ENCODE measurements around the gene ELL.

The ELL gene

GRCh38 chr19:18521692-18522123, at the start of gene ELL:
ELL (minus strand) TSS chr19:18522070; CDS start chr19:18522055, 15 bp downstream.
- Mint-ChIP-seq H3K27me3 (no peaks in the 10 kb centered on the region), H3K36me3 (no peaks in the 10 kb centered on the region), H3K4me3 (peak within 1 kb of the TSS; percentile 95)

DNA sequence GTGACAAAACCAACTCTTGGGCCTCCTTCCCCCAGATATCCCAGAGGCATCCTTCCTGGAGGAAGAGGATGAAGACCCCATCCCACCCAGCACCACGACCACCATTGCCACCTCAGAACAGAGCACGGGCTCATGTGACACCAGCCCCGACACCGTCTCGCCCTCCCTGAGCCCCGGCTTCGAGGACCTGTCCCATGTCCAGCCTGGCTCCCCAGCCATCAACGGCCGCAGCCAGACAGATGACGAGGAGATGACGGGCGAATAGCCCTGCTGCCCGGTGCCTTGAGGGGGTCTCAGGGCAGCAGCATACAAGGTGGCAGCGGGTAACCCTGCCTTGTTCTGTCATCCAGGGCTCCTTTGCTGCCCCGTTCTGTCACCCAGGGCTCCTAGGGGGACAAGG, 46.5 kb upstream of the ELL start:
- Mint-ChIP-seq H3K9me3 (no peaks in the 10 kb centered on the region), H3K27ac (no peak overlapping the region), H3K27me3 (no peaks in the 10 kb centered on the region), H3K4me1 (peaks cover 13% of the 10 kb centered on the region), H3K36me3 (peaks cover 20% of the 10 kb centered on the region), H3K4me3 (no peak overlapping the region)
- no peak for ATAC-seq (ENCODE audit: low read depth)
- no peak for DNase-seq (ENCODE audit: low spot score in 2 of 2)

More at GRCh38 chr19:18521692-18522123, at the start of gene ELL:
- Mint-ChIP-seq H3K27ac (peak within 1 kb of the TSS; percentile 93), H3K4me1 (peaks cover 12% of the 10 kb centered on the region), H3K9me3 (no peaks in the 10 kb centered on the region)
- DNase-seq (ENCODE audit: low spot score in 2 of 2) (no peak), ATAC-seq (ENCODE audit: low read depth) (no peak)

DNA sequence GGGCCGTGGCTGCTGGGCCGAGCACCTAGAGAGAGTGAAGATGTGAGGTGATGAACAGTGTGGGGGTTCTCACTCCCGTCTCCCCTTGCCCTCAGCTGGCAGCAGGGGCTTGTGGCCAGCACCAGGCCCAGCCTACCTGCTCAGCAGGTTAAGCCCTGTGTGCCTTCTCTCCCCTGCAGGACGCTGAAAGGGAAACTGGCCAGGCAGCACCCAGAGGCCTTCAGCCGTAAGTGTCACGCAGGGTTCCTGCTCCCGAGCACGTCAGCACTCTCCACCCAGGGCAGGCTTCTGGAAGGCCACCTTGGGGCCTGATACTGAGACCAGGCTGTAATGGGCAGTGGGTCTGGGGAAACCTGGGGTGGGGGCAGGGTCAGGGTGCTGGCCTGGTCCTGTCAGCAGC, 45.1 kb upstream of the ELL start:
- Mint-ChIP-seq H3K27me3 (no peaks in the 10 kb centered on the region), H3K27ac (no peak overlapping the region), H3K4me3 (no peak overlapping the region), H3K36me3 (peaks cover 20% of the 10 kb centered on the region), H3K9me3 (no peaks in the 10 kb centered on the region), H3K4me1 (peaks cover 3% of the 10 kb centered on the region)
- ATAC-seq (ENCODE audit: low read depth) = no peak
- DNase-seq (ENCODE audit: low spot score in 2 of 2) = no peak

- Mint-ChIP-seq H3K27me3 (no peaks in the 10 kb centered on the region), H3K9me3 (no peaks in the 10 kb centered on the region), H3K4me3 (no peak overlapping the region), H3K4me1 (peaks cover 20% of the 10 kb centered on the region), H3K36me3 (peaks cover 17% of the 10 kb centered on the region), H3K27ac (no peak overlapping the region)
- ATAC-seq (ENCODE audit: low read depth) (no peak), DNase-seq (ENCODE audit: low spot score in 2 of 2) (no peak)
Observed at GRCh38 chr19:18562086-18562485, 40.2 kb upstream of the ELL start.

- Mint-ChIP-seq H3K36me3 (peaks cover 11% of the 10 kb centered on the region), H3K27ac (peak overlapping the region; percentile 95)
Observed at GRCh38 chr19:18559685-18560084, 37.8 kb upstream of the ELL start.

DNA sequence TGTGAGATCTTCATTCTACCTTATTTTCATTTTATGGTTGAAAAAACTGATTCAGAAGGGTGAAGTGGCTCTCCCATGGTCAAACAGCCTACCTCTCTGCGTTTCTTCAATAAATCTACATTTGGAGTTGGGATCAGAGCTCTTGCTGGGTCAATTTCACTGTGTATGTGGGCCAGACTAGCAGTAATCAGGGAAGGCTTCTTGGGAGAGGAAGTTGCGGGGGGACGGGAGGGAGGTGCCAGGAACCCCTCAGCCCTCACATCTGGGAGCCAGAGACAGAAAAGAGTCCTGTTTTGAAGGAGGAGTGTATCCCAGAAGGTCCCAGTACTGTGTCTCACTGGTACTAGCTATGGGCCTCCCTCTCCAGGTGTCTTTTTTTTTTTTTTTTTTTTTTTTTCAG, 36.7 kb upstream of the ELL start:
- H3K4me3 Mint-ChIP-seq = peak overlapping the region; percentile 90
- ATAC-seq (ENCODE audit: low read depth) (no peak), DNase-seq (ENCODE audit: low spot score in 2 of 2) (no peak)
- H3K4me1 Mint-ChIP-seq = peaks cover 20% of the 10 kb centered on the region
- no peaks in the 10 kb centered on the region for H3K27me3 Mint-ChIP-seq
- H3K27ac Mint-ChIP-seq = peak overlapping the region; percentile 95
- H3K36me3 Mint-ChIP-seq = peaks cover 3% of the 10 kb centered on the region
- H3K9me3 Mint-ChIP-seq = no peaks in the 10 kb centered on the region

More at GRCh38 chr19:18559685-18560084, 37.8 kb upstream of the ELL start:
- no peak for DNase-seq (ENCODE audit: low spot score in 2 of 2)
- Mint-ChIP-seq H3K27me3 (no peaks in the 10 kb centered on the region), H3K4me3 (peak overlapping the region; percentile 2), H3K9me3 (no peaks in the 10 kb centered on the region), H3K4me1 (peaks cover 20% of the 10 kb centered on the region)
- ATAC-seq (ENCODE audit: low read depth) = no peak

DNA sequence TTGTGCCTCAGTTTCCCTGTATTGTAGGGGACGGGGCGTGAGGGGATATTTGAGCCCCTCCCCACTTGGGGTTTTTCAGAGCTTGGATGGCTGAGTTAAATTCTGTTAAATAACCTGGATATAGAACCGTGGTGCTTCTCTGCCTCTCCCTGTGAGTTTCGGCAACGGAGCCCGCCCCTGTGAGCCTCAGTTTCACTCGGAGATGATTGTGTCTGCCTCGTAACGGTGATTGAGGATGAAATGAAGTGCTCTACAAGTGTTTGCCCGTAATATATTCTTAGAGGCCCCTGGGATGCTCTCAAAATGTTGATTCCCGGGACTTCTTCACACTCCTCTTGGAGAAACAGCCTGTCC, 36.3 kb upstream of the ELL start:
- Mint-ChIP-seq H3K27ac (peak overlapping the region; percentile 95), H3K36me3 (peaks cover 3% of the 10 kb centered on the region), H3K4me3 (peak overlapping the region; percentile 90), H3K27me3 (no peaks in the 10 kb centered on the region), H3K9me3 (no peaks in the 10 kb centered on the region), H3K4me1 (peaks cover 20% of the 10 kb centered on the region)
- ATAC-seq (ENCODE audit: low read depth) (no peak), DNase-seq (ENCODE audit: low spot score in 2 of 2) (no peak)

- no peaks in the 10 kb centered on the region for H3K9me3 Mint-ChIP-seq
- ATAC-seq (ENCODE audit: low read depth) (peak; percentile 97), DNase-seq (ENCODE audit: low spot score in 2 of 2) (peak; percentile 89 to 95)
- H3K4me1 Mint-ChIP-seq = peaks cover 20% of the 10 kb centered on the region
- no peaks in the 10 kb centered on the region for H3K27me3 Mint-ChIP-seq
- peak within 1 kb of the TSS; percentile 95 for H3K27ac Mint-ChIP-seq
- H3K4me3 Mint-ChIP-seq = peak within 1 kb of the TSS; percentile 90
- peaks cover 3% of the 10 kb centered on the region for H3K36me3 Mint-ChIP-seq
Observed at GRCh38 chr19:18557411-18558201, 35.7 kb upstream of the ELL start, which contains the start of gene KXD1. KXD1 (plus strand) TSS chr19:18557870; CDS start chr19:18562057, 4,187 bp downstream.

- no peak for DNase-seq (ENCODE audit: low spot score in 2 of 2)
- H3K4me3 Mint-ChIP-seq = no peak overlapping the region
- peaks cover 2% of the 10 kb centered on the region for H3K27me3 Mint-ChIP-seq
- no peak for ATAC-seq (ENCODE audit: low read depth)
- H3K36me3 Mint-ChIP-seq = no peaks in the 10 kb centered on the region
- no peak overlapping the region for H3K27ac Mint-ChIP-seq
- no peaks in the 10 kb centered on the region for H3K9me3 Mint-ChIP-seq
- H3K4me1 Mint-ChIP-seq = no peaks in the 10 kb centered on the region
Observed at GRCh38 chr19:18551631-18552030, 29.8 kb upstream of the ELL start.

DNA sequence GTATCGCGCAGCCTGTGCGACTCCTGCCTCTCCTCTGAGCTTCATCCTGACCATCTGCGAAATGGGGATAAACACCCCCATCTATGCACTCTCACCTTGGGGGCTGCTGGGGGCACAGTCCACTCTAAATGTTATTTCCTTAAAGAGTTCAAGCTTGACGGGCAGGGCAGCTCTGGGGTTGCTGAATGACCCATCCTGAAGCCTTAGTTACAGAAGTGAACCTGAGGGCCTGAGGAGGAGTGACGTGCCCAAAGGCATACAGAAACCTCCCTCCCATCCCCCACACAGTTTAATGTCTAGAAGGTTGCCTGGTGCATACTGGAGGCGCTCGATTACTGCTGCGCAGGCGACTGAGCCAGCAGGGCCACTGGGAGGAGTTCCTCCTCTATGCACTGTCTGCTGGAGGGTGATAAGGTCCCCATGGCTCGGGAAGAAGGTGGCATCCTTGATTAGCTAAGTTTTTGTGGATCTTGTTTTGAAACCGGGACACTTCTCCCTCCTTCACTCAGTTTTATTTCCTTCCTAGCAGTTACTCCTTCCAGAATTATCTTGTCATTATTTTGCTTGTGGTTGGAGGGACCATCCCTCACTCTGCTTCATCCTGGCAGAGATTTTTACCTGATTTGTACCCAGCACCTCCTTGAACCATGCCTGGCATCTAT, 22.1 kb upstream of the ELL start:
- H3K27me3 Mint-ChIP-seq = peaks cover 1% of the 10 kb centered on the region
- no peaks in the 10 kb centered on the region for H3K9me3 Mint-ChIP-seq
- ATAC-seq (ENCODE audit: low read depth) = peak; percentile 68

DNA sequence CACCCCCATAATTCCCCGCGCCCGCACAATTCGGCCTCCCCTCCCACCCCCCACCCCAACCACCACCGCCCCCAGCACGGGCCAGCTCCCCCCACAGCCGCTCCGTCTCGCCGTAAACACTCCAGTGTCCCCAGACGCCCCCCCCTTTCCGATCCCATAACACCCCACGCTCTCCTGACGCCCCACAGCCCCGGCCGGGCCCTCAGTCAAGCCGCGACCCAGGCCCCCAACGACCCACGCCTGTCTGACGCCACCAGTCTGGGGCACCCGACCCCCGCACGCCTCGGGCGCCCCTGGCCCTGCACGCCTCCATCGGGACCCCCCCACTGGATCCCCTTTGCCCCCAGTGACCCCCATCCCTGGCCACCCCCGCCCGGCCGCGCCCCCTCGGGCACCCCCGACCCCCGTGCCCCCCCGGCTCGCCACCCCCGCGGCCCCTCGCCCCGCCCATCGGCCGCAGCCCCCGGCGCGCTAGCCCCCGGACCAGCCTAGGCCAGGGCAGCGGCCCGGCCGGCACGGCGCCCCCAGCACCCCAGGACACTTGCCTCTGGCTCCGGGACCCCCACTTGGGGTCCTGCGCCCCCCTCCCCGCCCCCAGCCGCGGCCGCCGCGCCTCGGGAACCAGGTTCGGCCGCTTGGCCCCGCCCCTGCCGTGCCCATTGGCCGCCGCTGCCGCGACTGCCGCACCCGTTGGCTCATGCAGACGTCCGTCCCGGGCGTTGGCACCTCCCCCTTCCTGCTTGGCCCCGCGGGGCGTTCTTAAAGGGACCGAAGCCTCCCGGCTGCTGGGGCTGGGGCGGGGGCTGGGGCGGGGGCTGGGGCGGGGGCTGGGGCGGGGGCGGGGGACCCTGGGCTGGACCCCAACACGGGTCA, 21.3 kb upstream of the ELL start, which contains the start of gene FKBP8:
TSS of gene FKBP8 (minus strand) at position 633 of the 873 bp plus-strand sequence. CDS start 1,603 bp downstream, outside the sequence.
- peak within 1 kb of the TSS; percentile 97 for H3K4me3 Mint-ChIP-seq
- peaks cover 17% of the 10 kb centered on the region for H3K4me1 Mint-ChIP-seq
- no peaks in the 10 kb centered on the region for H3K27me3 Mint-ChIP-seq
- ATAC-seq (ENCODE audit: low read depth) = peak; percentile 97
- no peaks in the 10 kb centered on the region for H3K9me3 Mint-ChIP-seq
- peak within 1 kb of the TSS; percentile 93 for H3K27ac Mint-ChIP-seq
- peaks cover 5% of the 10 kb centered on the region for H3K36me3 Mint-ChIP-seq
- peak; percentile 92 for DNase-seq (ENCODE audit: low spot score in 2 of 2)

More for the DNA sequence above, 22.1 kb upstream of the ELL start:
- H3K36me3 Mint-ChIP-seq = peaks cover 5% of the 10 kb centered on the region
- peaks cover 17% of the 10 kb centered on the region for H3K4me1 Mint-ChIP-seq
- peak; percentile 50 to 62 for DNase-seq (ENCODE audit: low spot score in 2 of 2)
- peak overlapping the region; percentile 93 for H3K27ac Mint-ChIP-seq
- peak overlapping the region; percentile 97 for H3K4me3 Mint-ChIP-seq

DNA sequence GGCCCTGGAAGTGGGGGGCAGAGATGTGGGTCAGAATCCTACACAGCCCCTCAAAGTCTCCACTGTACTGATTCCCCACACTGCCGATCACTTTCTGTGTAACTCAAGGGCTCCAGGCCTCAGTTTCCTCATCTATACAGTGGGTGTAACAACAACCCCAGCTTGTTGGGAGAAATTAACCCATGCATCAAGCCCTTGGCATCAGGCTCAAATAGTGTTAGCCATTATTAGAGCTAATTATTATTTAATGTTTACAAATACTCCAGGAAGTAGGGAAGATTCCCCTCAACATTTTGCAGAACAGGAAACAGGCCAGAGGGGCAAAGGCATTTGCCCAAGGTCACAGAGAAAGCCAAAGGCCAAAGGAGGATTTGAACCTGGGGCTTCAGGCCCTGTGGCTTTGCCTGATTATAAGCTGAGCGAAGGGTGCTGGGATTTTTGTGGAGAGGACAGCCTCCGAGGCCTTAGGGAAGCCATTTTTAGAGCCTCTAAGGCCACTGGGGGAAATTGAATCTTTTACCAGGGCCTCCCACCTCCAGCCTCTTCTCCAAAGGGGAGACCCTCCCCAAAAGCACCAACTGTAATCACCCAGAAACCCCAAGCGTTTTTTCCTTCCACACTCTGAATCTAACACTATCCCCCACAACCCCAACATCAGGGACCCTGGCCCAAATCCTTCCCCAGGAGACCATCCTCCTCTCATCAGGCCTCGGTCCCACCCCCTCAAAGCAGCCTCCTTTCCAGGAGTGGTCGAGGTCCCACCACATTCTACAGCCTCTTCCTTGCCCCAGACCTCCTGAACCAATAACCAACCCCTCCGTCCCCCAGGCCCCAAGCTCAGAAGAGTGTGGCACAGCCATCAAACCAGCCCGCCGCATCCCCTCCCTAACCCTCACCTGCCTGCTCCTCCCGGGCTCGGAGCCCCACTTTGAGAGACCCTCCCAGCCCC, 20.4 kb upstream of the ELL start:
- ATAC-seq (ENCODE audit: low read depth) = no peak
- Mint-ChIP-seq H3K27me3 (no peaks in the 10 kb centered on the region), H3K36me3 (peaks cover 5% of the 10 kb centered on the region), H3K4me1 (peaks cover 17% of the 10 kb centered on the region), H3K27ac (peak overlapping the region; percentile 93), H3K9me3 (no peaks in the 10 kb centered on the region), H3K4me3 (peak overlapping the region; percentile 85)
- no peak for DNase-seq (ENCODE audit: low spot score in 2 of 2)

Measured in memory B cell (primary cell).